HCT116 (cell line): Measurements from ENCODE around the gene NCMAP. TPM values are rescaled to one million over a fixed set of nuclear protein-coding genes. Genes with fewer than 3 reads are reported as not detected.

Experiments used
- ATAC-seq: fragments of 200-7000 bp; cut with Tn5 transposase; 2 replicates; pipeline ENCODE4 v1.9.1; 2020; ENCODE audit warnings: mild to moderate bottlenecking, moderate library complexity
- Bru-seq: library from RNA; stranded (reverse); fragments of 400-500 nt; gene quantifications from one replicate; lab custom pipeline; 2021; lab: Mats Ljungman, UMichigan
- BruChase-seq, 2 experiments: library from RNA; stranded (reverse); fragments of 400-500 nt; gene quantifications; one replicate each; lab custom pipeline; 2021; lab: Mats Ljungman, UMichigan
- BruUV-seq: library from RNA; stranded (reverse); fragments of 400-500 nt; replicated peaks from 2 replicates; lab custom pipeline; 2021; lab: Mats Ljungman, UMichigan
- CTCF ChIA-PET: fragments of 300-600 bp; sonication (Branson Sonifier 250); formaldehyde crosslinking; loops from one replicate; lab custom pipeline; 2021; ENCODE audit warnings: antibody characterized with exemption; lab: Charles Lee
- POLR2A ChIA-PET: fragments of 300-600, 350-600 bp; sonication (Branson Sonifier 250); formaldehyde crosslinking; loops from one replicate; lab custom pipeline; 2021; ENCODE audit warnings: antibody characterized with exemption; lab: Charles Lee
- RAD21 ChIA-PET, 2 experiments: fragments of 300-600 bp; sonication (Branson Sonifier 250); formaldehyde crosslinking; loops; one replicate each; lab custom pipeline; 2023; ENCODE audit warnings: low total read pairs in 2 of 2; ENCODE audit not compliant: uncharacterized antibody in 2 of 2, unreplicated experiment in 2 of 2, low non-redundant PET in 1 of 2; lab: Charles Lee
- DNase-seq: peaks from one replicate; pipeline ENCODE4 v3.0.0-alpha.2; 2010; ENCODE audit warnings: low read depth, low spot score
- H2AFZ ChIP-seq: fragments of 200-600 bp; shearing (Covaris generic), sonication (generic); 2 replicates; pipeline ENCODE4 v1.6.1; 2017; ENCODE audit warnings: low read depth, mixed run types, mixed read lengths, antibody characterized with exemption, low read length; ENCODE audit not compliant: poor library complexity, severe bottlenecking
- H3K27ac ChIP-seq: 2 replicates; pipeline ENCODE4 v1.5.1; 2012; ENCODE audit warnings: low read depth, low read length
- H3K27me3 ChIP-seq: fragments of 200-600 bp; sonication (generic); 2 replicates; pipeline ENCODE4 v1.6.1; 2016; ENCODE audit warnings: mixed run types, low read length, mixed read lengths; ENCODE audit not compliant: insufficient read depth
- H3K36me3 ChIP-seq, 2 experiments: fragments of 200-500 bp in 1 of 2; fragments of 200-600 bp in 1 of 2; sonication (Bioruptor generic) in 1 of 2; sonication (generic) in 1 of 2; 2 replicates each; pipeline versions ENCODE4 v1.5.1 to v1.6.1; 2014 to 2016; ENCODE audit warnings: low read length in 2 of 2, inconsistent platforms in 1 of 2, mixed read lengths in 1 of 2, mixed run types in 1 of 2; ENCODE audit not compliant: insufficient read depth in 2 of 2, control insufficient read depth in 1 of 2
- H3K4me1 ChIP-seq, 2 experiments: fragments of 200-600 bp in 1 of 2; sonication (generic) in 1 of 2; 2 replicates each; pipeline versions ENCODE4 v1.5.1 to v1.6.1; 2012 to 2017; ENCODE audit warnings: low read length in 2 of 2, inconsistent platforms in 1 of 2, mild to moderate bottlenecking in 1 of 2, mixed read lengths in 1 of 2, mixed run types in 1 of 2, moderate library complexity in 1 of 2; ENCODE audit not compliant: insufficient read depth in 2 of 2, control insufficient read depth in 1 of 2
- H3K4me2 ChIP-seq: fragments of 200-600 bp; sonication (generic); 2 replicates; pipeline ENCODE4 v1.6.1; 2017; ENCODE audit warnings: mixed run types, low read length, mixed read lengths
- H3K4me3 ChIP-seq, 2 experiments: fragments of 200-600 bp in 1 of 2; sonication (generic) in 1 of 2; replicated peaks in 1 of 2; 2 replicates each; pipeline ENCODE4 v1.5.1; 2011 to 2016; ENCODE audit warnings: low read length in 2 of 2, control low read depth in 1 of 2, low read depth in 1 of 2, mild to moderate bottlenecking in 1 of 2, mixed read lengths in 1 of 2, mixed run types in 1 of 2
- H3K79me2 ChIP-seq: fragments of 200-600 bp; sonication (generic); 2 replicates; pipeline ENCODE4 v1.6.1; 2017; ENCODE audit warnings: mild to moderate bottlenecking, mixed run types, low read length, moderate library complexity, mixed read lengths; ENCODE audit not compliant: insufficient read depth
- H3K9ac ChIP-seq: fragments of 200-600 bp; sonication (generic); 2 replicates; pipeline ENCODE4 v1.6.1; 2016; ENCODE audit warnings: low read length, mixed read lengths
- H3K9me2 ChIP-seq: fragments of 200-600 bp; sonication (generic), shearing (Covaris generic); 2 replicates; pipeline ENCODE4 v1.6.1; 2017; ENCODE audit warnings: mixed run types, mild to moderate bottlenecking, moderate library complexity; ENCODE audit not compliant: insufficient read depth
- H3K9me3 ChIP-seq, 2 experiments: fragments of 200-500 bp in 1 of 2; fragments of 200-600 bp in 1 of 2; sonication (Bioruptor generic) in 1 of 2; sonication (generic) in 1 of 2; 2 replicates each; pipeline ENCODE4 v1.6.1; 2014 to 2017; ENCODE audit warnings: low read length in 2 of 2, mixed read lengths in 2 of 2, inconsistent platforms in 1 of 2, low read depth in 1 of 2, mild to moderate bottlenecking in 1 of 2, mixed run types in 1 of 2, moderate library complexity in 1 of 2; ENCODE audit not compliant: control insufficient read depth in 1 of 2, insufficient read depth in 1 of 2
- H4K20me1 ChIP-seq: fragments of 200-600 bp; sonication (generic), shearing (Covaris generic); 2 replicates; pipeline ENCODE4 v1.6.1; 2017; ENCODE audit warnings: mixed run types, mild to moderate bottlenecking, moderate library complexity; ENCODE audit not compliant: insufficient read depth
- ATF3 ChIP-seq: IDR thresholded peaks from 2 replicates; pipeline ENCODE4 v1.6.1; 2012
- CBX3 ChIP-seq: IDR thresholded peaks from 2 replicates; pipeline ENCODE4 v1.6.1; 2012; ENCODE audit warnings: low read depth
- CEBPB ChIP-seq: IDR thresholded peaks from 2 replicates; pipeline ENCODE4 v1.6.1; 2012; ENCODE audit warnings: low read depth
- CTCF ChIP-seq, 3 experiments: fragments of 200-600 bp in 1 of 3; sonication (generic) in 1 of 3; IDR thresholded peaks in 2 of 3; conservative IDR thresholded peaks in 1 of 3; 2 replicates each; pipeline ENCODE4 v1.5.1; 2012 to 2017; ENCODE audit warnings: low read depth in 2 of 3, low read length in 2 of 3, antibody characterized with exemption in 1 of 3, borderline replicate concordance in 1 of 3, control low read depth in 1 of 3, mild to moderate bottlenecking in 1 of 3, mixed read lengths in 1 of 3, mixed run types in 1 of 3, moderate library complexity in 1 of 3; ENCODE audit not compliant: insufficient read depth in 1 of 3
- EGR1 ChIP-seq: IDR thresholded peaks from 2 replicates; pipeline ENCODE4 v1.6.1; 2012; ENCODE audit warnings: low read depth
- ELF1 ChIP-seq: IDR thresholded peaks from 2 replicates; pipeline ENCODE4 v1.6.1; 2012; ENCODE audit warnings: low read depth, borderline replicate concordance
- EZH2 ChIP-seq: fragments of 200-600 bp; sonication (generic); IDR thresholded peaks from 2 replicates; pipeline ENCODE4 v1.6.1; 2017; ENCODE audit warnings: antibody characterized with exemption, mixed run types
- FOSL1 ChIP-seq: IDR thresholded peaks from 2 replicates; pipeline ENCODE4 v1.6.1; 2012; ENCODE audit warnings: low read depth
- JUND ChIP-seq: IDR thresholded peaks from 2 replicates; pipeline ENCODE4 v1.6.1; 2012
- MAX ChIP-seq: IDR thresholded peaks from 2 replicates; pipeline ENCODE4 v1.6.1; 2012
- POLR2A ChIP-seq: IDR thresholded peaks from 2 replicates; pipeline ENCODE4 v1.7.0; 2011; ENCODE audit warnings: borderline replicate concordance; ENCODE audit not compliant: insufficient read depth, insufficient read length; ENCODE audit errors: extremely low read depth
- POLR2AphosphoS5 ChIP-seq: IDR thresholded peaks from 2 replicates; pipeline ENCODE4 v1.6.1; 2011; ENCODE audit warnings: mild to moderate bottlenecking, low read depth, low read length, moderate library complexity
- RAD21 ChIP-seq: IDR thresholded peaks from 2 replicates; pipeline ENCODE4 v1.6.1; 2012; ENCODE audit warnings: low read depth, mild to moderate bottlenecking
- REST ChIP-seq: IDR thresholded peaks from 2 replicates; pipeline ENCODE4 v1.6.1; 2012; ENCODE audit warnings: low read depth
- SIN3A ChIP-seq: IDR thresholded peaks from 2 replicates; pipeline ENCODE4 v1.6.1; 2012; ENCODE audit warnings: low read depth
- SP1 ChIP-seq: IDR thresholded peaks from 2 replicates; pipeline ENCODE4 v1.6.1; 2012; ENCODE audit warnings: low read depth
- SRF ChIP-seq: IDR thresholded peaks from 2 replicates; pipeline ENCODE4 v1.6.1; 2012; ENCODE audit warnings: low read depth
- TCF7L2 ChIP-seq: IDR thresholded peaks from 2 replicates; pipeline ENCODE4 v1.7.0; 2011; ENCODE audit warnings: borderline replicate concordance, inconsistent platforms; ENCODE audit not compliant: insufficient read depth, insufficient read length; ENCODE audit errors: extremely low read depth
- YY1 ChIP-seq: IDR thresholded peaks from 2 replicates; pipeline ENCODE4 v1.6.1; 2011; ENCODE audit warnings: low read length, low read depth, moderate library complexity, mild to moderate bottlenecking; ENCODE audit not compliant: insufficient replicate concordance; ENCODE audit errors: extremely low read depth
- ZNF274 ChIP-seq: fragments of 200-500 bp; sonication (Bioruptor generic); IDR thresholded peaks from 2 replicates; pipeline ENCODE4 v1.6.1; 2014; ENCODE audit warnings: mild to moderate bottlenecking, low read depth, low read length, inconsistent platforms
- intact Hi-C: fragments of 100-400 bp; cut with micrococcal nuclease; formaldehyde crosslinking; loops from 2 replicates; pipeline ENCODE4 v1.10.0; 2022
- long read RNA-seq: library from polyadenylated mRNA; unstranded; transcript quantifications from one replicate; pipeline ENCODE4 v2.0.0, GENCODE V29; 2021; ENCODE audit not compliant: unreplicated experiment
- polyA plus RNA-seq: library from polyadenylated mRNA; unstranded; fragments of >200 nt; gene quantifications from 2 replicates; pipeline ENCODE4 v1.2.1, GENCODE V29; 2012; ENCODE audit warnings: missing spikeins
- total RNA-seq: library from RNA; stranded (reverse); gene quantifications from one replicate; pipeline ENCODE4 v1.2.1, GENCODE V29; 2021; ENCODE audit not compliant: unreplicated experiment

NCMAP gene
- total RNA-seq, result 0.84 TPM
- polyA plus RNA-seq, result 0.65 and 0.99 TPM in 2 replicates
- percentile 27 among the genes with signal in this experiment for Bru-seq, nascent RNA
- percentile 28 among the genes with signal in this experiment for BruChase-seq, experiment 1, labeled RNA remaining after a 6-hour chase
- BruChase-seq, experiment 2, labeled RNA remaining after a 2-hour chase, result percentile 29 among the genes with signal in this experiment
- long read RNA-seq, partial matches to known transcripts, result 0 of 7 reads
- long read RNA-seq, other reads (novel, unspliced or antisense), result 6 of 7 reads

GRCh38 chr1:24555591-24556413, at the start of gene NCMAP:
NCMAP (plus strand) TSS chr1:24556087; CDS start chr1:24595431, 39,344 bp downstream.
- Histone ChIP-seq H2AFZ (peak within 1 kb of the TSS; percentile 44), H3K36me3 (no peaks in the 10 kb centered on the region), H3K4me1 (peaks cover 25 to 31% of the 10 kb centered on the region in 2 experiments; a peak in 3 of 4 replicates), H3K4me2 (peak within 1 kb of the TSS; percentile 85), H3K4me3 (peak within 1 kb of the TSS; percentile 46 to 60), H3K27ac (no peak within 1 kb of the TSS; the same call in 1 of the 2 replicates), H4K20me1 (no peaks in the 10 kb centered on the region), H3K9me2 (no peaks in the 10 kb centered on the region), H3K27me3 (no peaks in the 10 kb centered on the region), H3K9me3 (no peaks in the 10 kb centered on the region), H3K9ac (peak within 1 kb of the TSS; percentile 39), H3K79me2 (no peaks in the 10 kb centered on the region)
- no TSS peak for BruUV-seq
- intact Hi-C loops, result no loop called here
- TF ChIP-seq YY1 (no peak), FOSL1 (no peak), REST (no peak), MAX (peak; percentile 41; the same call in 1 of the 2 replicates), ZNF274 (no peak), ATF3 (no peak), EZH2 (no peak), RAD21 (peak; percentile 67), TCF7L2 (peak; percentile 89), SIN3A (0 out of 2 replicates have a peak, but pooled peaks have one; percentile 26), CEBPB (no peak), JUND (no peak), SP1 (no peak), SRF (no peak), POLR2AphosphoS5 (no peak; the same call in 1 of the 2 replicates), CTCF (IDR thresholded peaks at IDR 0.05 in 2 of 3, conservative IDR thresholded peaks at IDR 0.05 in 1 of 3; ENCODE audit: borderline replicate concordance in 1 of 3, insufficient read depth in 1 of 3, low read depth in 2 of 3, low read length in 2 of 3) (peak; percentile 8 to 32 (median 12); a peak in 1 of 6 replicates), ELF1 (no peak), EGR1 (0 out of 2 replicates have a peak, but pooled peaks have one; percentile 35), POLR2A (no peak), CBX3 (0 out of 2 replicates have a peak, but pooled peaks have one; percentile 36)
- ChIA-PET CTCF (interaction anchor here (1.1 to 1.5 kb wide), 3 partner anchors 15 to 275 kb away, joined by 3 to 4 read pairs (median 4); no protein-coding TSS in a partner anchor), POLR2A (no interaction called here), RAD21 (no interaction called here)
- peak; percentile 74 for ATAC-seq
- peak; percentile 10 for DNase-seq
